AG10803 (cell line): ENCODE results near the gene UBASH3B.
A peak's percentile ranks its signal among the peaks of the same experiment; 100 is the strongest.
"Not testable (repeated sequence)": the region's sequence is repeated elsewhere in the genome, so short reads cannot be mapped to it uniquely, and the experiment has no call there.

Source experiments
- DNase-seq: peaks from one replicate; pipeline ENCODE4 v3.0.0; 2010; ENCODE audit warnings: low read depth
- H3K4me3 ChIP-seq: 2 replicates; pipeline ENCODE4 v1.5.1; 2011; ENCODE audit warnings: mild to moderate bottlenecking, low read length, control low read depth
- TF ChIP-seq, protein P1 (sequence below): conservative IDR thresholded peaks from 2 replicates; pipeline ENCODE4 v1.5.1; 2011; ENCODE audit warnings: mild to moderate bottlenecking, low read length, control low read depth, inconsistent platforms

UBASH3B gene

DNA sequence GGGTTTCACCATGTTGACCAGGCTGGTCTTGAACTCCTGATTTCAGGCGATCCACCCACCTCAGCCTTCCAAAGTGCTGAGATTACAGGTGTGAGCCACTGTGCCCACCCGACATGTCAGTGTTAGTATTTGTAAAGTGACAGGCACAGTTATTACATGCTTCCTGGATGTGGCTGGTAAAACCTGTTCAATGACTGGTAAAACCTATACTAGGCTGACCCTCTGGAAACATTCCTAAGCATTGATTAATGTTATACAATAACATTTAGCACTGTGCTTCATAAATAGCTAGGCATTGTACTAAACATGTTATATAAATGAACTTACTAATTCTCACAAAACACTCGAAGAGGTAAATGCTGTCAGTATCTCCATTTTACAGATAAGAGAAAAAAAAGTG lies 206.1 kb downstream of the UBASH3B start:
- TF ChIP-seq, protein P1, sequence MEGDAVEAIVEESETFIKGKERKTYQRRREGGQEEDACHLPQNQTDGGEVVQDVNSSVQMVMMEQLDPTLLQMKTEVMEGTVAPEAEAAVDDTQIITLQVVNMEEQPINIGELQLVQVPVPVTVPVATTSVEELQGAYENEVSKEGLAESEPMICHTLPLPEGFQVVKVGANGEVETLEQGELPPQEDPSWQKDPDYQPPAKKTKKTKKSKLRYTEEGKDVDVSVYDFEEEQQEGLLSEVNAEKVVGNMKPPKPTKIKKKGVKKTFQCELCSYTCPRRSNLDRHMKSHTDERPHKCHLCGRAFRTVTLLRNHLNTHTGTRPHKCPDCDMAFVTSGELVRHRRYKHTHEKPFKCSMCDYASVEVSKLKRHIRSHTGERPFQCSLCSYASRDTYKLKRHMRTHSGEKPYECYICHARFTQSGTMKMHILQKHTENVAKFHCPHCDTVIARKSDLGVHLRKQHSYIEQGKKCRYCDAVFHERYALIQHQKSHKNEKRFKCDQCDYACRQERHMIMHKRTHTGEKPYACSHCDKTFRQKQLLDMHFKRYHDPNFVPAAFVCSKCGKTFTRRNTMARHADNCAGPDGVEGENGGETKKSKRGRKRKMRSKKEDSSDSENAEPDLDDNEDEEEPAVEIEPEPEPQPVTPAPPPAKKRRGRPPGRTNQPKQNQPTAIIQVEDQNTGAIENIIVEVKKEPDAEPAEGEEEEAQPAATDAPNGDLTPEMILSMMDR = no peak
- no peak overlapping the region for H3K4me3 ChIP-seq
- no peak for DNase-seq

DNA sequence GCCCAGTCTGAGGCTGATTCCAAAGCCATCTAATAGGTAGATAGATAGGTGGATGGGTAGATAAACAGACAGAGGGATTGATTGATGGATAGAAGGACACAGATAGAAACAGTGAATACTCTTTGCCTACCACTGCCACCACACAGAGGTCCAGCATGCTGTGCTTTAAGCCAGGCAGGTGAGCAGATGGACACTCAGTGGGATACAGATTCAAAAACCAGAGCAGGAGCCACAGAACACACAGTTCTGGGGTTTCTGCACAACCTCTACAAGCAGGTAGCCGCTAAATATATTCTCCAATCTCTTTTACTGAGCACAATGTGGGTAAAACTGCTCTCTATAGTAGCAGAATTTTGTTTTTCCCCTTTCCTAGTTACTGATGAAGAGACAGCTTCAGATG lies 206.6 kb downstream of the UBASH3B start:
- H3K4me3 ChIP-seq = no peak overlapping the region
- TF ChIP-seq, protein P1 = no peak
- no peak for DNase-seq

DNA sequence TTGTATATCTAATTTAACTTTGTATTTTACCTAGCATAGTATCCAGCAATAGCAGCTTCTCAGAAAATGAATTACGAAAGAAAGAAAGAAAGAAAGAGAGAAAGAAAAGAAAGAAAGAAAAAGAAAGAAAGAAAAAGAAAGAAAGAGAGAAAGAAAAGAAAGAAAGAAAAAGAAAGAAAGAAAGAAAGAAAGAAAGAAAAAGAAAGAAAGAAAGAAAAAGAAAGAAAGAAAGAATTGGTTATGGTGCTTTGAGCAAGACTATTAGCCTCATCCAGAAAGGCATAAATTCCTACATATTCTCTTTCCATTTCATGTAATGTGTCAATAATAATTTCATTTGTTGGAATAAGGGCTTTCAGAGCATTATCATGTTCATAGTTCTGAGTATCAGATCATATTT lies 207.6 kb downstream of the UBASH3B start:
- H3K4me3 ChIP-seq, DNase-seq: not testable (repeated sequence)

DNA sequence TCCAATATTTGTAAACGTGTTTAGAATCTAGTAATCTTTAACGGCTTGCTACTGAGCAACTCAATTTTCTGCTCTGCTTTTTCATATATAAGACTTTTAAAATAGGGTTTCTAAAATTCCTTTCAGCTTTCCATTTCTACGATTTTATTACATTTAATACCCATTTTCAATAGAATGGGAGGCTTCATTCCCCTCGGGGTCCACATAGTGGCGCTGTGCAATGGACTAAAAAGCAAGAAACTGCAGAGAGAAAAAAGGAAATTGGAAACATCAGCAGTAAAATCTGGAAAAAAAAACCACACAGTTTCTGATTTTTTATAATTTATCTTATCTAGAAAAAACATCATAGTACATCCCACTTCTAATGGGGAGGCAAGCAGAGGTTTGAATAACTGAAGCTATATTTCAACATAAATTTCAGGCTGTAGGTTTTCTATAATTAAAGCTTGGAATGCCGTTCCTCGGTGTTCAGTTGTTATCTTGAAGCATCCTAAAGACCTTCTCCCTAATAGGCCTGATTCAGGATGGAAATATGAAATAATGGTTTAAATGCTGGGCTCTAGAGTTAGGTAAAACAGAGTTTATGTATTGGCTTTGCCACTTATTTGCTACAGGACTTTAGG lies 208.3 kb downstream of the UBASH3B start:
- H3K4me3 ChIP-seq = no peak overlapping the region
- peak; percentile 46 for DNase-seq
- TF ChIP-seq, protein P1 = peak; percentile 98
